NCI-H2227 (cell line): ENCODE measurements around the gene CCDC6.

Experiments
- DNase-seq: peaks from one replicate; lab custom pipeline; 2025; ENCODE audit not compliant: unreplicated experiment; lab: John Stamatoyannopoulos, UW

Gene CCDC6

DNA sequence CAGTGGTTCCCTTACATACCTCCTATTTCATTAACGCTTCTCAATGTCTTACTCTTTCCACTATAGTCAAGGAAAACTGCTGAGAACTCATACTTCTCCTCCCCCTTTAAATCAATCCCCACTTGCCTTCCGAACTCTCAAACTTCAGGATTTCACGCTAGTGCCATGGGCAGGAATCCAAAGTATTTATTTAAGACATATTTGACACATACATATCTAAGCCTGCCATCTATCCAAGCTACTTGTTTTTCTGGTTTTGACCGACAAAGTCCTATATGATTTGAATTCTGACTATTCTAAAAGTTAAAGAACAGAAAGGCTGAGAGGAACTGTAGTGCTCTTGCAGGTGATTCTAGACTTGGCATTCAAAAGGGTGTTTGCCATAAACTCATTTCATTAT lies 51.8 kb downstream of the CCDC6 start:
- no peak for DNase-seq

DNA sequence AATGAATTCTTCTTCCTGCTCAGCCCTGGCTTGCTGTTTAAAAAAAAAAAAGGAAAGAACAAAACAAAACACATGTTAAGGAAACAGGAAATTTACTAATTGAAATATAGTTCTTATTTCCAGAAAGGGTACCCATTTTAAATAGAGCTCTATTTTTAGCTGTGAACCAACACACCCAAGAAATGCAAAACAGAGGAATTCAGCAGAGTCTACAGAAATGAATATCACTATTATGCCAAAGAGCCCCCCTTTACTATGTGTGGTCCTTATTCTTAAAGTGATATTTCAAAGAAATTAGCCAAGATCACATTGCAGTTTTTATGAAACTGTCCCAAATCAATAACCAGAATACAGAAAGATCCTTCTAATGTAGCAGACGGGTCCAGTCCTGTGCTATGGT lies 53.7 kb downstream of the CCDC6 start:
- DNase-seq: no peak

DNA sequence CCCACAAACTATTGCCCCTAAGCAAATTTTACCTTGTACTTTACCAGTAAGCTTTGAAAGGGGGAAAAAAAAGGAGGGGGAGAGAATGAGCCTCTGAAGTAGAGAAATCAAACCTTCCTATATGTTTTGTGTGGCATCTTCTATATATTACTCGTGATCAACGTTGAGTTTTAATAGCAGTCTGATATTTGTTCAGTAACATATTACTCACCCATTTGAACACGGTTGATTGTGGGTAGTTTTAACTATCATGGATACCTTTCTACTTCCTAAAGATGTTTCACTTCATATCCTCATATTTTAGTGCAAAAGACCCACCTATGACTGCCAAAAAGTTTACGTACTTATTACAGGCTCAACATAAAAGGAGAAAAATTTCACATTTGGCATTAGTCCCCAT lies 54.5 kb downstream of the CCDC6 start:
- no peak for DNase-seq

DNA sequence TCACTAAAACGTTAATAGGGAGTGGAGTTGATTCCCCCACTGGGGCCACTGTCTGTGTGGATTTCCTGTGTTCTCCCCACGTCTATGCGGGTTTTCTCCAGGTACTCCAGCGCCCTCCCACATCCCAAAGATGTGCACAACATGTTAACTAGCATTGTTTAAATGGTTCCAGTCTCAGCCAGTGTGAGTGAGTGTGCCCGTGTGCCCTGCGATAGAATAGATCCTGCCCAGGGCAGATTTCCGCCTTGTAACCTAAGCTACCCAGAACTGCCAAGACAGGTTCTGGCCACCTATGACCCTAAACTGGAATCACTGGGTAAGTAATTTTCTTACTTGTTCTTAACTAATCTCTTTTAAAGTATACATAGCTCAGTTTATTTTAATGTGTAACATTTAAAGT lies 58.5 kb downstream of the CCDC6 start:
- no peak for DNase-seq

DNA sequence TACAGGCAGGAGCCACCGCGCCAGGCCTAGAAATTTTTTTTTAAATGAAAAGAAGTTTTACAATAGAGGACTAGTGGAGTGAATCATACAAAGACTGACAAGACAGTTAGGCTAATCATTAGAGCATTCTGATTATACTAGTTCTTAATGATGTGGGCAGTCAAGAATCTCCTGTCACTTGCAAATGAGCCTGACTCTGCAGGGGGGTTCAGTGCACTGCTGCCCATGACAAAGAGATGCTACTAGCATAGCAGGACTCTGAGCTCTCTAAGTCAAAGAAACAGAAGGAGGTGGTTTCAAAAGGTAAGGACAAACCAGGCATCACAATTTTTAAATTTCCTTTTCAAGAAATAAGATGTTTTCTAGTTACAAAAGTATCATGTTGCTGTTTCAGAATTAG lies 59.0 kb downstream of the CCDC6 start:
- no peak for DNase-seq

DNA sequence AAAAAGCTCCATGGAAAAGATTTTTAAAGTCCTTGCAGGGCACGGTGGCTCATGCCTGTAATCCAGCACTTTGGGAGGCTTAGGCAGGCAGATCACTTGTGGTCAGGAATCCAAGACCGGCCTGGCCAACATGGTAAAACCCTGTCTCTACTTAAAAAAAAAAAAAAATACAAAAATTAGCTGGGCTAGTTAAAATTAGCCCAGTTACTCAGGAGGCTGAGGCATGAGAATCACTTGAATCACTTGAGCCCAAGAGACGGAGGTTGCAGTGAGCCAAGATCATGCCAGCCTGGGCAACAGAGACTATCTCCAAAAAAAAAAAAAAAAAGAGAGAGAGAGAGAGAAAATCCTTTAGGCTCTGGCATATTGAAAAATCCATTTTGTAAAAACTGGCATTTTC lies 61.9 kb downstream of the CCDC6 start:
- DNase-seq: no peak

DNA sequence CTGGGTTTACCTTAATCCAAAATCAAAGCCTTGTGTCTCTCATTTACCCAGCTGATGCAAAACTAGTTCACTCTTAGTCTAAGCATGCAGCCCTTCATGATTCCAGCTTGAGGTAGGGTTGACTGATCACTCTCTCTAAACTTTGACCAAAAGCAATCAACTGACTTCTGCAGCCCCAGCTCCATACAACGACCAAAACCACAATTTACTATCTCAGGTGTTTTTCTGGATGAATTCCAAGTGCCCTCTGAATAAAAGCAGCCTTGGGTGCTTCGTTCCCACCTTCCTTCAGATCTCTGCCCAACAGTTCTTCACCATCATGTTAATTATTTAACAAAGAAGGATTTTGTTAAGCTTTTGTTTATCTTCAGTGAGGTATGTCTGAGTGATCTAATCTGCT lies 62.6 kb downstream of the CCDC6 start:
- no peak for DNase-seq

DNA sequence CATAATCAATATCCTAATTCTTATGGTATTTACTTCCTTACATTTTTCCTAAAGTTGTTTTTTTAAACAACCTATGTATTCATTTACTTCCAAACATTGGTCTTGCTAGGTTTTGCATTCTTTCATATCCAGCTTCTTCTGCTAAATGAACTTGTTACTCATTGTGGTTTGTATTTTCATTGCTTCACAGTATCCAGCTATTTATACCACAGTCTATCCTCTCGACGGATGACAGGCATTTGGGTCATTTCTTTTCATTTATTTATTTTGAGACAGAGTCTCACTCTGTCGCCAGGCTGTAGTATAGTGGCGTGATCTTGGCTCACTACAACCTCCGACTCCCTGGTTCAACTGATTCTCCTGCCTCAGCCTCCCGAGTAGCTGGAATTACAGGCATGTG lies 66.8 kb downstream of the CCDC6 start:
- DNase-seq: no peak

DNA sequence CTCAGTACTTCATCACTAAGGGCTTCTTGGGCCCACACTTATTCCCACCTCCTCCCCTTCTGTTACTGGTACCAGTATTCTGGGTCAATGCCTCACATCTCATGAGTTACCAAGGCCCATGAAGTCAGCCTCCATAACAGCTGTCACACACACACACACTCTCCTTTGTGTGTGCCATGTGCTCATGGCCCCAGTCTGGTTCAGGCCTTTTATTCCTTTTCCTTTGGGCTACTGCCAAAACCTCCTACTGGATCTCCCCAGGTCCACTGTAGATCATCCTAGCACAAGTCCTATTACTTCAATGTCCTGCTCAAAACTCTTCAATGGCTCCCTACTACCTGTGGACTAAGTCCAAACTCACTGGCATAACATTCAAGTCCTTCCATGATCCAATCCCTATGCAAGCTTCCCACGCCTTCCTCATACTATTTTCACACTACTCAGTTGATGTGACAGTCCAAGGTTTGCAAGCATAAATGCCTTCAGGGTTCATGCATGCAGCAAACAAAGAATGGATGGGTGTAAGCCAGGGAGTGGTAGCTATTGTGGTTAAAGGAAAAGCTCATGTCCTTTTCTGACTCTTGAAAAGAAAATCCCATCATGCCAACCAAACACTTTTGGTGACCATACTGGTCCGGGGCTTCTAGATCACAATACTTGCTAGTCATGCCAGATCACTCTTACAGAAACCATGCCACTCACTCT lies 68.1 kb downstream of the CCDC6 start:
- DNase-seq: no peak

DNA sequence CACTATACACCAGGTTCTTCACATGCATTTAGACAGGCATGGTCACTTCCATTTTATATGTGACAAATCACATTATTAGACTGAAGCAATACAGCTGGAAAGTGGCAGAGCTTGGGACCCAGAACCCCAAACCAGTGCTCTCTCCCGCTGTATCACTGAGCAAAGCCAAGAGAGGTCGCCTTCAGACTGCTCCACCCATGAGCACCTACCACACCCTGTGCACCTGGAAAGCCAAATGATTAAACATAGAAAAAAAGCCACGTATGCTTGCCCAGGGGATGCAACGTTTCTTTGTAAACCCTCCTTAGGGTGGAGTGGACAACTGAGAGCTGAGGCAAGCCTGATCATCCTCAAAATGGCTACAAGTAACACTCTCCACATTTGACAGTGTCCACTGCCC lies 72.5 kb downstream of the CCDC6 start:
- no peak for DNase-seq

DNA sequence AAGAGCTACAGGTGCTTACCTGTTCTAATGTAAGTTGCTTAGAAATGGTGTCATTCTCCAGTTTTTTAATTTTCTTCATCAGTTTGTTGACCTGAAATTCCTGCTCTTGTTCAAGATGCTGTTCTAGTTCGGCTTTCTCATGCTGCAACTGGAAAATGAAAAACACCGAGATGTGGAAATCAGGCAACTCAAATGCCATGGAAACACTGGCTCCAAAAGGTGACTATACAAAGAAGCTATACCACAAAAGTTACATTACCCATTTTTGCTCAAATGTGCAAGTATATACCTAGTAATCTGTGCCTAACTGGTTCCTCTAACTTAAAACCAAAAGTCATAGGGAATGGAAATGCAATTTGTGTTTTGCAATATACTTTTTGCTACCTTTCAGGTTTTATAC lies 73.8 kb downstream of the CCDC6 start:
- DNase-seq: no peak

DNA sequence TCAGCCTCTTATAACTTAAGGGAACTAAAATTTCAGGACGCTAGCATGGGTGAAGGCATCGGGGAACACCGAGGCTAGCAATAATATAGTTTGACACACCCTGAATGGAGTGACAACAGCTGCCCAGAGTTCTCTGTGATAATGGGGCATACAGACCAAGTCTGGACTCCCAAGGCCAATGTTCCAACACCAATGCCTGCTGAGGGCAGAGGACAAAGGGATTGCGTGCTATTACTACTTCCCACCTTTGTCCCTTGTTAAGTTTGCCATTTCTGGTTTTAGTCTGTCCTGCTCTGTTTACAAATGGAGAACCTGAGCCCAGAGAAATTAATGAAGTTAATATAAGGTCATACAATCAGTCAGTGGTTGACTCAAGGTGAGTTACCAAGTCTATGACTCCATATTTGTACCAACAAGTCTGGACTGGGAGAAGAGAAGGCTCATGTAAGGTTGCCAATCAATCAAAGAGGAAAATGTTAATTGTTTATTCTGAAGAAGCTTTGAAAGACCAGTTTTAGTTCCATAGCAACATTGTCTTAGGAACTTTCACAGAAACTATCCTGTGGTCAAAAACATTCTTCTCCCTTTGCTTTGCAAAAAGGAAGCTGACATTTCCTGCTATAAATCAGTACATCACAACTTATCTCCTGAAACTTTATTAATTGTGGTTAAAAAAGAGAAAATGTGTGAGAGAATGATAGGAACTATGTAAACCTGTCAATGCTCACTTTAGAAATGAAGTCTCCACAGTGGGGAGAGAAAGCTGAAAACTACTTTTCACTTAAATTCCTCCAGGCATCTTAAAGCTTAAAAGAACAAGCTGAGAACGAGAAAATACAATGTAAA lies 74.5 kb downstream of the CCDC6 start:
- no peak for DNase-seq

DNA sequence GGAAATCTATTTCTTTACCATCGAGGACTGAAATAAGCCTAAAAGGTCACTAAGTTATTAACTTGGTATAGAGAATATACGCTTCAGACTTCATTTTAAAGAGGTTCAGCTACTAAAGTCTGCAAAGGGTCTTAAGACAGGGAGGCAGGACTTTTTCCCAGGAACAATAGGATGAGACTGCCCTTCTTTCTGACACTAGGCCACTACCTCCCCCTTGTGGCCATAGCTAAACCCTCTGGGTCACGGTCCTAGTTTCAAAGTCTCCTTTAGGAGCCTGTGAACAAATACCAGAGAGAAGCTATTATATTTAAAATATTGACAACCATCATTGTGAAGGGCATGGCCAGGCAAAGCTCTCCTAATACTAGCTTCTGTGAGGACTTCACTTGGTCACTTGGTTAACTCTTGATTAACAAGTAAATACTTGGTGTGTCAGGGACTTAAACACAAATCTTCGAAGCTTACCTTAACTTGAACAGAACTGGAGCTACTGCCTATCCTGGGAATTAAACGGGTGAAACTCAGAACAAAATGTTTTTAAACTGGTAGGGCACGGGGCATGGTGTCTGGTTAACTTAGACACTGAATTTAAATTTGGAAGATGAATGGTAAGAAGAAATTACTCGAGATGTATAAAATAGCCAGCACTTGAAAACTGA lies 75.6 kb downstream of the CCDC6 start:
- DNase-seq: peak; percentile 42

DNA sequence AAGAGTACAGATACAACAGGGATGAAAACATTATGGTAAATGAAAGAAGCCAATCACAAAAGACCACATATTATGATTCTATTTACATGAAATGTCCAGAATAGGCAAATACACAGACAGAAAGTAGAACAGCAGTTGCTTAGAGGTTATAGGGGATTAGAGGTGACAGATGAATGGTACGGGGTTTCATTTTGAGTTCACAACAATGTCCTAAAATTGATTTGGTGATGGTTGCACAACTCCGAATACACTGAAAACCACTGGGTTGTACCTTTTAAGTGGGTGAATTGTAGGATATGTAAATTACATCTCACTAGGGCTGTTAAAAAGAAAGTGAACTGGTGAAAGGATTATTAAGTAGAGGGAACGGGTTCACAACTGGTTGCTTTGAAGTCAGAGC lies 76.8 kb downstream of the CCDC6 start:
- DNase-seq: no peak

DNA sequence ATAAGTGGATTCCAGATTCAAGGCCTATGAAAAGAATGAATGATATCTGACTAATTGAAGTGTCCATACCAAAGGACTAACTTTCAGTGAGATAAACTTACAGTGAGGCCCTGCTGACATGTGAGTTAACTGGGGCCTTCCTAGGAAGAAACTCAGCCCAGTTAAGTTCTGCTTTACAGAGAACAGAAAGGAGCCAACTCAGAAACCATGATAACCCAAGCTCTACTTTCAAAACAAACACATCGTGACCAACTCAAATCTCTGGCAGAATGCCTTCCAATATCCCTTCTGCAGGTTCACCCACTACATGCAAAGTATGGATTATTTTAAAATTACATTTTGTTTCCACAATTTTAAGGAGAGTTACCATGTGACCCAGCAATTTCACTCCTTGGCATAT lies 77.3 kb downstream of the CCDC6 start:
- no peak for DNase-seq

DNA sequence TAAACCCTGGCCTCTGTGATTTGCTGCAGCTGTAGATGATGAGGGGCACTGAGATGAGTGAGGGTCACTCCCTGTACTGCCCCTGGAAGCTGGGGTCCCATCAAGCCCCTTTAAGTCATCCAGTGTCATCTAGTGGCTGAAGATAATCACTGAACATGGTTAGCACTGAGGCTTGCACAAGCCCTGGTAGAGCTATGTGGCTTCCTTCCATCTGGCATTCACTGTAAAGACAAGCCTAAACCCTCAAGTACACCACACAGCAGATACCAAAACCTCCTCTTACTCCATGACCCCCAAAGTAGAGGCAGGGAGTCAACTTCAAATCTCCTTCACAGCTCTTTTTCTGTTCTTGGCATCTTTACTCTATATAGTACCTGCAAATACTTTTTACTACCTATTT lies 80.4 kb downstream of the CCDC6 start:
- no peak for DNase-seq

DNA sequence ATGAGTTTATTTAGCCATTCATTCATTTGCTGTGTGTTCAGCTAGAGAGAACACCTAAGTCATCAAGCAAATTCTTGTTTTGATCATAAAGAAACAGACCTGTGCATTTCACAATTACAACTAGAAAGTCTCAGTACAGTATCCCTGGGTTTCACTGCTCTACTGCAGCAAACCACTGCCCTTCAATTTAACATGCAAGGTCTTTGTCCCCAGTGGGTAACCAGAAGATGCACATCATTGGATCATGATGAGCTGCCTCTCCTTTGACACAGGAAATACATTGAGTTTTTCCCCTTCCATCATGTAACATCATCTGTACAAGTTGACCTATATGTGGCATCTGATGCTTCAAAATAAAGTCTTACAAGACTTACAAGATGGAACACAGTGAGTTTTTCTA lies 82.6 kb downstream of the CCDC6 start:
- no peak for DNase-seq

DNA sequence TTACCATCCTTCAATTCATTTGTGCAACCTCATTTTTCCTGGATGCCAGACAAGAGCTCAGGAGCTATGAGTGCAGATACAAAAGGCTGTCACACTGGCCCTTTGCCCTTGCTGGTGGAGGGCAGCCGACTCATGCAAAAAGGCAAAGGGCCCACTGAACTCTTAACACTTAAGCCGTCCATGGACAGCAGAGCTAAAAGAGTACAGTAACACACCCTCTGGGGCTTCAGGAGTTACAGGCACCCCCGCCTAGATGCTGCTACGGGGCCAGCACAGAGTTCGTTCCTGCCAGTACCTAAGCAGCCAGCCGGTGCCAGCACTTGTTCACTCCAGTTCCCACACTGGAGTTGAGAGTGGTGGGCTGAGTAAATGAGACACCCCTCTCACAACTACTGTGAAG lies 83.2 kb downstream of the CCDC6 start:
- DNase-seq: no peak

DNA sequence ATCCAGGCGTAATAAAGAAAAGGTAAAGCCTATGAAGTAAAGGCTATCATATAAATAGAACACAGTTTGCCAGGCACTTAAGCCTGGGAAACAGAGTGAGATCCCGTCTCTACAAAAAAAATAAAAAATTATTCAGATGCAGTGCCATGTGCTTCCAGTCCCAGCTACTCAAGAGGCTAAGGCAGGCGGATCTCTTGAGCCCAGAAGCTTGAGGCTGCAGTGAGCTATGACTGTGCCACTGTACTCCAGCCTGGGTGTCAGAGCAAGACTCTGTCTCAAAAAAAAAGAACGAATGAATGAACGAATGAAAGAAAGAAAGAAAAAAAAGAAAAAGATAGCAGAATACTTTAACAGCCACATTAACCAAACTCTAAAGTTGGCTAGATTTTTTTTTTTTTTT lies 85.9 kb downstream of the CCDC6 start:
- no peak for DNase-seq

DNA sequence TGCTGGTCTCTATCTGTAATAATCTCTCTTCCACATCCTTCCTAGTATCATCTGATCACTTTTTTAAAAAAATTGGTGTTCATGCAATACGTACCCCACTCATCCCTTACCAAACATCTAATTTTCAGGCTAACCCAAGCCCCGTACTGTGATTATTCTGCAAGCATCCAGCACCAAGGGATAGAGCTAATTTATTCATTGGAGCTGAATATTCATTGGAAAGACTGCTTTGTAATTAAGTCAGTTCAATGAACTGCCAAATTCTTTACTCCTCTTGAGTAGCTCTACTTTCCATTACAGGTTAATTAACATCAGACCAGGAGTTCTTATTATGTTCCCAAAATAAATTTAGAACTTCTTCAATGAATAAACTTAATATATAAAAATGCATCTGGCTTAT lies 86.7 kb downstream of the CCDC6 start:
- no peak for DNase-seq

DNA sequence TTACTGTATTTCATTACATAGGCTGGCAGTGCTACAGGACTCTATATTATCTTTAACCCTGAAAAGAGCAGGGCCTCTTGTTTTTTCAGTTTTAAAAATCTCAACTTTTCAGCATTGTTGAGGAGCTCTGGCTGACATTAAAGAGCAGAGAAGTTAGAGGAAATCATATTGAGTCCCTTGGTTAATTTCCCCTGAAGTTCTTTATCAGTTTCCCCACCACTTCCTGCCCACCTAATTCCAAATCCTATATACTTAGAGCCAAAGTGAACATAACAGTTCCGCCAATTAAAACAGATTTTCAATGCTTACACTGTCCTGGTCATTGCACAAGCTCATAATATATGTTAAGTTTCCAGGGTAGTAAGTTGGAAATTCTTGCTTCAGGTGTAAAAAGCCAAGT lies 87.1 kb downstream of the CCDC6 start:
- no peak for DNase-seq

DNA sequence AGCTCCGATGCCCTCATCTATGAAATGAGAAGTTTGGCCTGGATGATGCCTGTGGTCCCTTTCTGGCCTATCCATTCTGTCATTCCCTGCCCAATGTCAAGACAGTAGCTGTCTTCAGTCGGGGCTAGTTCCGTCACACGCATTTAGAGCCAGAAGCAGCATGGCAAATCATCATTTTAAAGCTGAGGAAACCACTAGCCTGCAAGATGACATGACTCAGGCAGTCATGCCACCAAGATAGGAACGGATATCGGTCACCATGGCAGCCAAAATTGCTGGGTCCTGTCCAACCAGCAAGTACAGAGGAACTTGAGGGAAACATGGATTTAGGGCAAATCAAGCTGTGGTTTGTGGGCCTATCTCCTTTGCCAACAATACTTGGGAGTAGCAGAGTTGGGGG lies 88.6 kb downstream of the CCDC6 start:
- no peak for DNase-seq
